ENCODE data around the gene TRAPPC2L. TPM values are rescaled to one million over a fixed set of nuclear protein-coding genes. Genes with fewer than 3 reads are reported as not detected.

The TRAPPC2L gene
- total RNA-seq, 1 donor from 2014 or later = 43.9 TPM

- Histone ChIP-seq H3K9me3 (no peaks in the 10 kb centered on the region), H3K4me3 (no peak overlapping the region), H3K36me3 (peaks cover 20% of the 10 kb centered on the region), H3K4me1 (no peaks in the 10 kb centered on the region), H3K27ac (no peak overlapping the region), H3K27me3 (no peaks in the 10 kb centered on the region)
- DNase-seq (no peak), ATAC-seq (no peak)
- intact Hi-C loops (cut with DNase I) = no loop called here
- TF ChIP-seq CTCF (IDR thresholded peaks at IDR 0.05) = no peak
These were observed 30.7 kb upstream of the TRAPPC2L start for GRCh38 chr16:88826070-88826840.

- H3K27ac ChIP-seq = no peak overlapping the region
- no peak overlapping the region for H3K4me3 ChIP-seq
- H3K9me3 ChIP-seq = no peaks in the 10 kb centered on the region
- no peak for TF ChIP-seq CTCF (IDR thresholded peaks at IDR 0.05)
- DNase-seq (no peak), ATAC-seq (no peak)
- peaks cover 11% of the 10 kb centered on the region for H3K36me3 ChIP-seq
- no peaks in the 10 kb centered on the region for H3K27me3 ChIP-seq
- intact Hi-C loops (cut with DNase I) = no loop called here
- no peaks in the 10 kb centered on the region for H3K4me1 ChIP-seq
These were observed 29.2 kb upstream of the TRAPPC2L start for GRCh38 chr16:88827727-88828126.

- H3K27me3 ChIP-seq = no peaks in the 10 kb centered on the region
- peaks cover 11% of the 10 kb centered on the region for H3K36me3 ChIP-seq
- intact Hi-C loops (cut with DNase I) = no loop called here
- H3K4me1 ChIP-seq = no peaks in the 10 kb centered on the region
- ATAC-seq (no peak), DNase-seq (no peak)
- H3K9me3 ChIP-seq = no peaks in the 10 kb centered on the region
- TF ChIP-seq CTCF (IDR thresholded peaks at IDR 0.05) = no peak
- H3K4me3 ChIP-seq = no peak overlapping the region
- no peak overlapping the region for H3K27ac ChIP-seq
These were observed 28.2 kb upstream of the TRAPPC2L start for GRCh38 chr16:88828711-88829110.

GRCh38 chr16:88830258-88830657, 26.7 kb upstream of the TRAPPC2L start:
- intact Hi-C loops (cut with DNase I) = no loop called here
- Histone ChIP-seq H3K27ac (no peak overlapping the region), H3K36me3 (peaks cover 18% of the 10 kb centered on the region), H3K27me3 (no peaks in the 10 kb centered on the region), H3K4me1 (no peaks in the 10 kb centered on the region), H3K4me3 (no peak overlapping the region), H3K9me3 (no peaks in the 10 kb centered on the region)
- TF ChIP-seq CTCF (IDR thresholded peaks at IDR 0.05) = no peak
- DNase-seq (no peak), ATAC-seq (peak; percentile 31)

DNA sequence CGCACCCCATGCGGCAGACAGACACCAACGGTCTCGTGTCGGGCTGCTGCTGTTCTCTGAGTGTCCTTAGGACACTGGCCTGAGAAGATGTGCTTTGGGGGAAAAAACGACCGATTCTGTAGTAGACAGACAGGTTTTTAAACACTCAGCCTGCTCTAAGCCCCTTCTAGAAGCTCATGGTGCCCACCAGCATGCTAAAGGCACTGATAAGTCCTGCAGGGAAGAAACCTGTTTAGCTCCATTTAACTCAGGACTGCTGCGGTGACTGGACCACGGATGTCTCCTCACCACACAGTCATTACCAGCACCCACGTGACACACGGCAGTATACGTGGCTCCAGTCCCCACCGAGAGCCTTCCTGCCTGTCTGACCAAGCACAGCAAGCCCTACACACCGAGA, 26.1 kb upstream of the TRAPPC2L start:
- Histone ChIP-seq H3K4me3 (no peak overlapping the region), H3K27ac (no peak overlapping the region), H3K4me1 (no peaks in the 10 kb centered on the region), H3K9me3 (no peaks in the 10 kb centered on the region), H3K36me3 (peaks cover 22% of the 10 kb centered on the region), H3K27me3 (no peaks in the 10 kb centered on the region)
- intact Hi-C loops (cut with DNase I) = no loop called here
- ATAC-seq = no peak
- no peak for TF ChIP-seq CTCF (IDR thresholded peaks at IDR 0.05)
- DNase-seq = no peak

Measured in upper lobe of right lung (tissue), 1 donor.